NCI-H1417 (cell line): Measurements from ENCODE around the gene STRN3.
"Not testable (repeated sequence)": the region's sequence is repeated elsewhere in the genome, so short reads cannot be mapped to it uniquely, and the experiment has no call there.

Experiments used
- DNase-seq, 3 experiments: peaks; one replicate each; lab custom pipeline; 2025; lab: John Stamatoyannopoulos, UW

Gene STRN3

GRCh38 chr14:31001339-31001658 lies 24.9 kb downstream of the STRN3 start:
- DNase-seq, result no peak

DNA sequence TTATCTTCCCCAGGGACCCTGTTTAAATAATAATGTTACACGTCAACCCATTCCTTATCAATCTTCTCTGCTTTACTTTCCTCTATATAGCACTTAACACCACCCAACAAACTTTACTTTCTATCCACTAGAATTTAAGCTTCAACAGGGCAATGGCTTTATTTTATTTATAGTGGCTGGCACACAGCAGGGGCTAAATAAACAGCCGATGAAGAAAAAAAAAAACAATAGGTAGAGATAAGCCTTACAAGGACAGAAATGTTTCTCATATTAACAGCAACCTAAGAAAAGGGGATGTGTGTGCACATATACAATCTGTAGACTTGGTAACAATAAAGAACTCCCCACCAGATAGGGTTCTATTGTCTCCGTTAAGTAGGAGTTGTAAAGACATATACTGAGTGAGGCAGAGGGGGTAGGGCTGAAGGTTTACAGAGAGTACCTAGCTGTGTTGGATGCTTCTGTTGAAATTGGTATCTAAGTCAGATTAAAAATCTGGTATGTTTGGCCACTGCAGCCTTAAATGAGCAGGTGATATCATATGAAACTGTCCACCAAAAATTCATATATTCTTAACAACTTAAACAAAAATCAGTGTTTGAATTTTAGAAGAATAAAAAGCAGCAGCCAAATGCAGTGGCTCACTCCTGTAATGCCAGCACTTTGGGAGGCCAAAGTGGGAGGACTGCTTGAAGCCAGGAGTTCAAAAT lies 25.4 kb downstream of the STRN3 start:
- peak in 1 of 3 experiments; percentile 5 for DNase-seq

DNA sequence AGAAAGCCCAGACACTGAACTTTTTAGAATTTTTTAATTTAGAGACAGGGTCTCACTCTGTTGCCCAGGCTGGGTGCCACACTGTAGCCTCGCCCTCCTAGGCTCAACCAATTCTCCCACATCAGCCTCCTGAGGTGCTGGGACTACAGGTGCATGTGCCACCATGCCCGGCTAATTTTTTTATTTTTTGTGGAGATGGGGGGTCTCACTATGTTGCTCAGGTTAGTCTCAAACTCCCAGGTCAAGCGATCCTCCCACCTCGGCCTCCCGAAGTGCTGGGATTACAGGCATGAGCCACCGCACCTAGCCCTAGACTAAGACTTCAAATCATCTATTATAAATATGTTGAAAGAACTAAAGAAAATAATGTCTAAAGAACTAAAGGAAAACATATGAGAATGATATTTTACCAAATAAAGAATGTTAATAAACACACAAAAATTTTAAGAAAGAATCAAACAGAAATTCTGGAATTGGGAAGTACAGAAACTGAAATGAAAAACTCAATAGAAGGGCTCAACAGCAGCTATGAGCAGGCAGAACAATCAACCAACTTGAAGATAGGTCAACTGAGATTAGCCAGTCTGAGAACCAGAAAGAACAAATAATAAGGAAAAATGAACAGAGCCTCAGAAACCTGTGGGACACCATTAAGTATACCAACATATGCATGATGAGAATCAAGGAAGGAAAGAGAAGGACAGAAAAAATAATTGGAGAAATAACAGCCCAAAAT lies 27.0 kb downstream of the STRN3 start:
- DNase-seq, result no peak

DNA sequence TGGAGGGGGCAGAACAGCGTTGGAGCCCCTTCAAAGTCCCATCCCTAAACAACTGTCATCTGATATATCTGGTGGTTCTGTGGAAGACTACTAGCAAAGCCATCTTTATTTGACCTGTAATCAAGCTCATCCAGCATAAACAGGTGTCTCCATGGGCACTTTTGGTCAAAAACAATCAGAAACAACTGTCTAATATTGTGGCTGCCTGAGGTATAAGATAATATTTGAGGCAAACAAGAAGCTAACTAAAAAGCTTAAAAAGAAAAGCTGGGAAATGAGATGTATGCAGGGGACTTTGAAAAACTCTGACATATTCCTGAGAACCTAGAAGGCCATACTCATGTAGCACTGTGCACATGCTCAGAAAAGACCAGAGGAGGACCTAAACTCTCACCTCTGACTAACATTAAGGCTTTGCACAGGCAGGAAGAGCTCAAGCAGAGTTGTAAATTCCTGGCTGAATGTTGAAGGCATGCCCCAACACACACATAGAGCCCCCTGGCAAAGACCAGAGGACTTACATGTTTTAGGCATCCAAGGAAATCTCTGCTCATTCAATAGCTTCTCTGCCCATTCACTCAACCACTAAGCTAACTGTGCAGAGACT lies 28.0 kb downstream of the STRN3 start:
- no peak for DNase-seq

- no peak for DNase-seq
Observed at GRCh38 chr14:30996892-30997659, 29.1 kb downstream of the STRN3 start.

DNA sequence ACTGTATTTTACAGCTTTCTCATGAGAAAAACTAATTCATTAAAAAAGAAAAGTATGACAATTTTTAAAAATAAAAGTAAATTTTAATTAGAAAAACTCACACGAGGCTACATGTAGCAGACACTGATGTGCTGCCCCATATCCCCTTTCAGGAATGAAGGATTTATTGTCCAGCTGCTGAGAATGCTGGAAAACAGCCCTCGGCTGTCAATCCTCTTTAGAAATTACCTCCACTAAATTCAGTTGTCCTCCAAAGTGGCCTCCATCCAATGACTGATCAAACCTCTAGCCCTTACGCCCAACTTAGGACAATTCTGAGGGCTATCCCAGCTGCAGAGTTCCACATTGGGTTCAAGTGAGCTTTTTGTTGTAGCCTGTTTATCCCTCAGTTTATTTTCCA lies 30.5 kb downstream of the STRN3 start:
- no peak for DNase-seq

DNA sequence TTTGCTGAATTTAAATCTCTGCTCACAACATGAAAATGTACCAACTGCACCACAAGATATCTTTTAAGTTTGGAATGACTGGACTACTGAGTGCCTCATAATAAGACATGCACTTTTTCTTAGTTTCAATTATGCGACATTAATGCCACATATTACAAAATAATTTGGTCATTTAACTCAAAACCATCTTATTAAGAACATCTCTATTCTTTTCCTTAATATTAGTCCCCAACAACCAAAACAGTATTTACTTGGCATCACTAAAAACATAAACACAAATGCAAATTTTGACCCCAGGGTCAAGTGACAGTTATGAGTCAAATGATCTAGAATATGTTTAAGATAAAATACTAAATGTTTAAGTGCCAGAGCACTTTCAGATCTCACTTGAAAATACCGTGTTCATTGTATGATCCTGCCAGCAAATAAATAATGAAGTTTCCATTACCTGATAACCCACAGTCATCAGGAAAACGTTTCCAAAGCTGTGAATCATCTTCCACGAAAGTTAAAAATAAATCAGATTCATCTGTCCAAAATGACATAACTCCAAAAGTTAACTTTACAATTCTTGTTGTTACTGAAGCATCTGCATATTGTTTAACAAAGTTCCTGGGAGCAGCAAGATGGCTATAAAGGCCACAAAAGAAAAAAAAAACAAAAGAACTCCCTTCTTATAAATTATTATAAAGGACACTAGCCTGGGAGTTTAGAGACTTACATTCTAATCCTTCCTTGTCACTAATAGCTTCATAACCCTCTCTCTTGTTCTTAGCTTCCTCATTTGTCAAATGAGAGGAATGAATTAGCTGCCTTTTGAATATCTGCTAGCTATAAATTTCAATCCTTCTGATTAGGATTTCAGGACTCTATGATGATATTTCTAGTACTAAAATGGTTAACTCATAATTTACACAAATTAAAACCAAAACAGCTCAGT lies 31.2 kb downstream of the STRN3 start:
- no peak for DNase-seq

DNA sequence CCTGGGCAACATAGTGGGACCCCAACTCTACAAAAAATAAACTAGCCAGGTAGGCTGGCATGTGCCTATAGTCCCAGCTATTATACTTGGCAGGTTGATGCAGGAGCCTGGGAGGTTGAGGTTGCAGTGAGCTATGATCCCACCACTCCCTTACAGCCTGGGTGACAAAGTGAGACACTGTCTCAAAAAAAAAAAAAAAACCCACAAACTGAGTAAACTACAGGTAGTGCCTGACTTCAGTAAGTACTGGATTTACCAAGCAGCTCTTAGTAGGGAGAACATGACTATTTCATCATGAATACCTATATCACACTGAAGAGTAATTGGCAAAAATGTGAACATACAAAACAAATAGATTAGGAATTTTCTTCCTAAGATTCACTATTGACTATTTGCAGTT lies 33.1 kb downstream of the STRN3 start:
- no peak for DNase-seq

DNA sequence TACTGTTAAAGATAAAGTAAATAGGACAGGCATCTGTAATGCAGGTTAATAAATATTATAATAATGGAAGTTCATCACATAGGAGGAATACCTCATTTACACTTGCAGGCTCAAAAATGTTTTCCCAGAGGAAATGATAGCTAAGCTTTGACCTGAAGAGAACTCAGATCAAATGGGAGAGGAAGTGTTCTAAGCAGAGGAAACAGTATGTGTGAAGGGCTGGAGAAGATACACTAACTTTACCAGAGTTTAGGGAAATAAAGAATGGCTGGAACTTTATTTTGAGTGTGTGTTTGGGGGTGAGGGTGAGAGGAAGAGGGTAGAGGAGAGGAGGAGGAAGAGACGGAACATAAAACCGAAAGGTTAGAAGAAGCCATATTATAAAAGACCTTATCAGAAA lies 34.8 kb downstream of the STRN3 start:
- no peak for DNase-seq

- no peak for DNase-seq
Observed at GRCh38 chr14:30990770-30991169, 35.4 kb downstream of the STRN3 start.

DNA sequence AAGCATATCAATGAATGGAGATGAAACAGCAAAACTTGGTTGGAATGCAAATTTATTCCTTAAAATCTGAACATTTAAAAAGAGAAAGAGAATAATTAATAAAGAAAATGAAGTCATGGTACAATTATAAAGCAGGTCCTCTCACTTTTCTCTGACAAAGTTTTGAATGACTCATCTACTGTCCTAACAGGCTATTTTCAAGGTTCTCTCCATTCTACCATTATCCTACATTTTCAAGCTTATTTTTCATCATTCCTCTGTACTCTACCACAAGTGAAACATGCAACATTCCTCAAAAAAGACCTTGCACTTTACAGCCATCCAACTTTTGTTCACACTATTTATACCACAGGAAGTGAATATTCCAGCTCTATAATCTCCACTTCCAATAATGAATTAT lies 37.7 kb downstream of the STRN3 start:
- no peak for DNase-seq

DNA sequence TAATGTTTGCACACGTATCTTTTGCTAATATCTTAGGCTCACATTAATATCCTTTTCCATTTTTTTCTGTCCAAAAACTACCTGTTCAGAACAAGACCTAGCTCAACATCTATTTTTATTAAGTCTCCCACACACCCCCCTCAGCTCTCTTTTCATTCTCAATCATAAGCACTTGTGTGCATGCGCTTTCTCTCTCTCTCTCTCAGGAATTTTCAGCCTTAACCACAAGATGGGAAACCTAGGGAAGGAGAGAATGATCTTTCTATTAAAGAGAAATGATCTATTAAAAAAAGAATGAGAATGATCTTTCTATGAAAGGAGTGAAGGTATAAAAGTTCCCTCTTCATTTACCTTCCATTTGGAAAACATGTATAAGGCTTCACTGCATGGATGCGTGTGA lies 40.4 kb downstream of the STRN3 start:
- DNase-seq, result no peak

GRCh38 chr14:30983858-30984257 lies 42.3 kb downstream of the STRN3 start:
- no peak for DNase-seq

DNA sequence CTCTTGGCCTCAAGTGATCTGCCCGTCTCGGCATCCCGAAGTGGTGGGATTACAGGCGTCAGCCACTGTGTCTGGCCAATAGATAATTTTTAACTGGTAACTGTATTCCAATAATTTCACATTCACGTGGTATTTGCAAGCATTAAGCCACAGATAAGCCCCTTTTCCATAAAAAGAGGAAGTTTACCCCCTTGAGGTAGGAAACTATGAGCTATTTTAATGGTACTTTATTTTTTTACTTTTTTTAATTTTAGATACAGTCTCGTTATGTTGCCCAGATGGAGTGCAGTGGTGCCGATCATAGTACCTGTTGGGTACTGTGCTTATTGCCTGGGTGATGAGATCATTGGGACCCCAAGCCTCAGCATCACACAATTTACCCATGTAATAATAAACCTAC lies 43.6 kb downstream of the STRN3 start:
- no peak for DNase-seq

GRCh38 chr14:30980980-30981379 lies 45.2 kb downstream of the STRN3 start:
- DNase-seq, result no peak

DNA sequence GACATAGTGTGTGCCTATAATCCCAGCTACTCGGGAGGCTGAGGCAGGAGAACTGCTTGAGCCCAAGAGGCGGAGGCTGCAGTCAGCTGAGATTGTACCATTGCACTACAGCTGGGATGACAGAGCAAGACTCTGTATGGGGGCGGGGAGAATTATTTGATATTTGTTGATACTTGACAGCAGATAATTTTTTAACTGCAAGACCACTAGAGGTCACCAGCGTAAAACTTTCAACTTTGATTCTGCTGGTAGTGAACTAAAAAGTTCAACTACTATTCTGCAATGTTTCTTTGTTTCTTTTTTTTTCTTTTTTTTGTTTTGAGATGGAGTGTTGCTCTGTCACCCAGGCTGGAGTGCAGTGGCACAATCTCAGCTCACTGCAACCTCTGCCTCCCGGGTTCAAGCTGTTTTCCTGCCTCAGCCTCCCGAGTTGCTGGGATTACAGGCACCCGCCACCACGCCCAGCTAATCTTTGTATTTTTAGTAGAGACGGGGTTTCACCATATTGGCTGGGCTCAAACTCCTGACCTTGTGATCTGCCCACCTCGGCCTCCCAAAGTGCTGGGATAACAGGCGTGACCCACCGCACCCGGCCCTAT lies 46.0 kb downstream of the STRN3 start:
- DNase-seq, result peak; percentile 31 to 73 (median 50)

GRCh38 chr14:30977752-30978151 lies 48.4 kb downstream of the STRN3 start:
- DNase-seq, result no peak

DNA sequence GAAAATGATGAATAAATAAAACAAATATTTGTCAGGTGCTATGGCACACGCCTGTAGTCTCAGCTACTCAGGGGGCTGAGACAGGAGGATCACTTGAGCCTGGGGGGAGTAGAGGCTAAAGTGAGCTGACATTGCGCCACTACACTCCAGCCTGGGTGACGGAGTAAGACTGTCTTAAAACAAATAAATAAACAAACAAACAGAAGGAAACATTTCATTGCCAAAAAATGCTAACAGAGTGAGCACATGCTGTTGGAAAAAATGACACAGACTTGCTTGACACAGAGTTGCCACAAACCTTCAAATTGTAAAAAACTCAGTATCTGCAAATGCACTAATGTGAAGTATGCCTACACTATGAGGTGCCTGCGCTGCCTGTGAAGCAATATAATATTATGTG lies 51.6 kb downstream of the STRN3 start:
- DNase-seq, result no peak

DNA sequence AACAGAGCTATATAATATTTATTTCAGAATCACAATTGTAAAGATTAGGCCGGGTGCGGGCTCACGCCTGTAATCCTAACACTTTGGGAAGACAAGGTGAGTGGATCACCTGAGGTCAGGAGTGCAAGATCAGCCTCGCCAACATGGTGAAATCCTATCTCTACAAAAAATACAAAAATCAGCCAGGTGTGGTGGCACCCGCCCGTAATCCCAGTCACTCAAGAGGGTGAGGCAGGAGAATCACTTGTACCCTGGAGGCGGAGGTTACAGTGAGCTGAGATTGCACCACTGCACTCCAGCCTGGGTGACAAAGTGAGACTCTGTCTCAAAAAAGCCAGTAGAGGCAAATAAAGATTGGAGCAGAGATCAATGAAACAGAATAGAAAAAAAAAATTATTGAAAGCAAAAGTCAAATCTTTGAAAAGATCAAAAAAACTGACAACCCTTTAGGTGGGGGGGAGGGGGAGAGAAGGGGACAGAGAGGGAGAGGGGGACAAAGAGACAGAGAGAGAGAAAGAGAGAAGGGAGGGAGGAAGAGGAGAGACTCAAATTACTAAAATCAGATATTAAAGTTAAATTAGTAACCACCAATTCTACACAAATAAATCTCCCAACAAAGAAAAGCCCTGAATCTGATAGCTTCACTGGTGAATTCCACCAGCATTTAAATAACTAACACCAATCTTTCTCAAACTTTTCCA lies 53.1 kb downstream of the STRN3 start:
- no peak for DNase-seq

DNA sequence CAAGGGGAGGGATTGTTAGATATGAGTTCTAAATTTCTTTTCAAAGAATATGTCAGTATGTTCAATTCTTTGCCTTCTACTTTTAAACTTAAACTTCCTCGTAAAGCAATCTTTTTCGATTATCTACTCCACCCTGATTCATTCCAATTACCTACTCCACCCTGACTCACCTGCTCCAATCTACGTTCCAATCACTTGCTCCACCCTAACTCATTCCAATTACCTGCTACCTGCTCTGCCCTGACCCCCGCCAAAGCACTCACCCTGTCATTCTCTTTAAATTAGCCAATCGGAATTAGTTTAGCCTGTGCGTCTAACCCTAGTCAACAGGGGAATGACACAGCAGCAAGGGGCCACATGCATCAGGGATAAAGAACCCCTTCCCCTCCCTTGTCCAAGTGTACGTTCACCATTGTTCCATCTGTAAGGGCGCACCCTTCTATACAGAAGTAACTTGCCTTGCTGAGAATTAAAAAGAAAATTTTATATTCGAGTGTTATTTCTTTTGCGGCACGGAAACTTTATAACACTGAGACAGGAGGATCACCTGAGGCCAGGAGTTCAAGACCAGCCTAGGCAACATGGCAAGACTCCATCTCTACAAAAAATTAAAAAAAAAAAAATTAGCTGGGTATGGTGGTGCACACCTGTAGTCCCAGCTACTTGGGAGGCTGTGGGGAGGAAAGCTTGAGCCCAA lies 54.0 kb downstream of the STRN3 start:
- DNase-seq, result not testable (repeated sequence)
